Left ventricle myocardium inferior (tissue), 1 donor: ENCODE results near the gene CAP2. TPM values are rescaled to one million over a fixed set of nuclear protein-coding genes. Genes with fewer than 3 reads are reported as not detected.

ENCODE experiments used
- DNase-seq: peaks from one replicate; pipeline ENCODE4 v3.0.0-alpha.2; 2020
- H3K27ac ChIP-seq: fragments of 200-600 bp; replicated peaks from 2 replicates; pipeline ENCODE4 v1.8.0; 2021
- H3K27me3 ChIP-seq: fragments of 200-600 bp; 2 replicates; pipeline ENCODE4 v1.8.0; 2021; ENCODE audit warnings: low read depth
- H3K36me3 ChIP-seq: fragments of 200-600 bp; 2 replicates; pipeline ENCODE4 v1.8.0; 2021
- H3K4me1 ChIP-seq: fragments of 200-600 bp; 2 replicates; pipeline ENCODE4 v1.8.0; 2021
- H3K4me3 ChIP-seq: fragments of 200-600 bp; 2 replicates; pipeline ENCODE4 v1.8.0; 2021; ENCODE audit warnings: mild to moderate bottlenecking, moderate library complexity
- H3K9me3 ChIP-seq: fragments of 200-600 bp; replicated peaks from 2 replicates; pipeline ENCODE4 v1.8.0; 2021
- intact Hi-C: fragments of 100-400 bp; cut with micrococcal nuclease; formaldehyde crosslinking; loops from one replicate; pipeline ENCODE4 v1.11.0; 2022
- long read RNA-seq: library from polyadenylated mRNA; unstranded; transcript quantifications from one replicate; pipeline ENCODE4 v2.0.0, GENCODE V29; 2021
- total RNA-seq: library from RNA; stranded (reverse); fragmentation: NEBNext Ultra II Directional; extraction: Animal tissue kit (Norgen Biotek cat#: 25700); gene quantifications from one replicate; pipeline ENCODE4 v1.2.1, GENCODE V29; 2021
- TF ChIP-seq, protein P1 (sequence below): fragments of 200-600 bp; IDR thresholded peaks from 2 replicates; pipeline ENCODE4 v1.8.0; 2021; ENCODE audit warnings: antibody characterized with exemption, mild to moderate bottlenecking, borderline replicate concordance
- donor health status: DM: no; HTN: yes; CAD: no; lungs with severe emphysema.

CAP2 gene, protein sequence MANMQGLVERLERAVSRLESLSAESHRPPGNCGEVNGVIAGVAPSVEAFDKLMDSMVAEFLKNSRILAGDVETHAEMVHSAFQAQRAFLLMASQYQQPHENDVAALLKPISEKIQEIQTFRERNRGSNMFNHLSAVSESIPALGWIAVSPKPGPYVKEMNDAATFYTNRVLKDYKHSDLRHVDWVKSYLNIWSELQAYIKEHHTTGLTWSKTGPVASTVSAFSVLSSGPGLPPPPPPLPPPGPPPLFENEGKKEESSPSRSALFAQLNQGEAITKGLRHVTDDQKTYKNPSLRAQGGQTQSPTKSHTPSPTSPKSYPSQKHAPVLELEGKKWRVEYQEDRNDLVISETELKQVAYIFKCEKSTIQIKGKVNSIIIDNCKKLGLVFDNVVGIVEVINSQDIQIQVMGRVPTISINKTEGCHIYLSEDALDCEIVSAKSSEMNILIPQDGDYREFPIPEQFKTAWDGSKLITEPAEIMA
- 149 TPM for total RNA-seq
- long read RNA-seq, transcript CAP2-201 (13 exons, 3,316 nt) = major isoform, 293 of 324 reads
- long read RNA-seq, partial matches to known transcripts = 16 of 324 reads
- long read RNA-seq, other reads (novel, unspliced or antisense) = 13 of 324 reads

DNA sequence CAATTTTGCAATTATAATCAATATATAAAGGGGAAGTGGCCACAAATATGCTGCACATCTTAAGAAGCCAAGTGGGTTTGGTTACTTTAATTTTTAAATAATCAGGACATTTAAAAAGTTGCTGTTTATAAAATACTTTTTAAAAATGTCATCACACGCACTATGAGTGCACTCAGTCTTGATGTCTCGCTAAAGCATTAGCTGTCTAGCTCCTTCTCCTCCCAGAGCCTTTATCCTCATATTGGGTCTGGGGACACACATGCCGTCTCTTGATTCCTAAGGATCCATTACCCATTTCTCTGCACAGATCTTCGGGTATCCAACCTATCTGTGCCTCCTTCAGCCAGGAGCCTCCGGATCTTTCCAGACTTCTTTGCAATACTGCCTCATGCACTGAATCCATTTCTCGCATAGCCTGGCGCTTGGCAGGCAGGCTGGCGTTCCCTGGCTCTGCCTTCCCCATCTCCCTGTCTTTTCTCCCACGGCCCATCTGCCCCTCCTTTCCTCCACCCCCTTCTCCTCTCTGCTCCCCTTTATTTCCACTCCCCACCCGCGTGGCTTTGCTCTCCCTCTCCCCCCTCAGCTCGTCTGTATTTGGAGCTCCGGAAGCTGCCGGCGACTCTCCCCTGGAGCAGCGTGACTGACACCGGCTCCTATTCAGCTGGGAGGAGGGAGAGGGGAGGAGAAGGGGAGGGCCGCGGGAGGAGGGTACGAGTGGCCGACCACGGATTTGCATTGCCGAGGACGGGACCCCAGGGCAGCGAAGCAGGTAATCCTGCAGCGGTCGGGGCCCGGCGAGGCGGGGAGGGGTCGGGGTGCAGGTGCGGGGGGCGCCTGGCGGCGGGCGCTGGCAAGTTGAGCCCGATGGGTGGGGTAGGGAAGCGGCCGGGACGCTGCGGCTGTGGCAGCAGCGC is at the start of gene CAP2:
Gene CAP2, plus strand, starts transcription at position 618 of the 914 bp plus-strand sequence. CDS start 27,961 bp downstream, outside the sequence.
- H3K36me3 ChIP-seq = no peaks in the 10 kb centered on the region
- DNase-seq = peak; percentile 68
- peak within 1 kb of the TSS; percentile 69 for H3K4me3 ChIP-seq
- H3K27ac ChIP-seq = peak within 1 kb of the TSS; percentile 90
- H3K4me1 ChIP-seq = peaks cover 22% of the 10 kb centered on the region
- peaks cover 7% of the 10 kb centered on the region for H3K27me3 ChIP-seq
- TF ChIP-seq, protein P1, sequence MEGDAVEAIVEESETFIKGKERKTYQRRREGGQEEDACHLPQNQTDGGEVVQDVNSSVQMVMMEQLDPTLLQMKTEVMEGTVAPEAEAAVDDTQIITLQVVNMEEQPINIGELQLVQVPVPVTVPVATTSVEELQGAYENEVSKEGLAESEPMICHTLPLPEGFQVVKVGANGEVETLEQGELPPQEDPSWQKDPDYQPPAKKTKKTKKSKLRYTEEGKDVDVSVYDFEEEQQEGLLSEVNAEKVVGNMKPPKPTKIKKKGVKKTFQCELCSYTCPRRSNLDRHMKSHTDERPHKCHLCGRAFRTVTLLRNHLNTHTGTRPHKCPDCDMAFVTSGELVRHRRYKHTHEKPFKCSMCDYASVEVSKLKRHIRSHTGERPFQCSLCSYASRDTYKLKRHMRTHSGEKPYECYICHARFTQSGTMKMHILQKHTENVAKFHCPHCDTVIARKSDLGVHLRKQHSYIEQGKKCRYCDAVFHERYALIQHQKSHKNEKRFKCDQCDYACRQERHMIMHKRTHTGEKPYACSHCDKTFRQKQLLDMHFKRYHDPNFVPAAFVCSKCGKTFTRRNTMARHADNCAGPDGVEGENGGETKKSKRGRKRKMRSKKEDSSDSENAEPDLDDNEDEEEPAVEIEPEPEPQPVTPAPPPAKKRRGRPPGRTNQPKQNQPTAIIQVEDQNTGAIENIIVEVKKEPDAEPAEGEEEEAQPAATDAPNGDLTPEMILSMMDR = no peak
- intact Hi-C loops = no loop called here
- no peaks in the 10 kb centered on the region for H3K9me3 ChIP-seq

DNA sequence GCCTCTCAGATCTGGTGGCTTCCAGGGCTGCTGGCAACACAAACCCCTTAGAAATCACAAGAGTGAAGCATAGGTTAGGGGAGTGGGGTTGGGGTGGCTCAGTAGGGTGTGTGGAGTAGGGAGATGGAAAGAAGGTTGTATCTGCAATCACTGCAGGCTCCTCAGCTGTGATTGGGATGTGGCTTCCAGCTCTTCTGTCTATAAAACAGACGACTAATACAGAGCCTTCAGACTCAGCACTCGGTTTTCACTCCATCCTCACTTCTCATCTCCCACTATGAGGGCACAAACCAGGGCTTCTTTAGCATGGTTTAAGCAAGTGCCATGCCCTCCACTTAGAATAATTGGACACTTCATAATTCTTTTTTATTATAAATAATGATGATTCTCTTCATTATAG is 46.4 kb upstream of the CAP2 start:
- Histone ChIP-seq H3K27ac (no peak overlapping the region), H3K4me1 (no peaks in the 10 kb centered on the region), H3K36me3 (no peaks in the 10 kb centered on the region), H3K4me3 (no peak overlapping the region), H3K27me3 (no peaks in the 10 kb centered on the region), H3K9me3 (no peaks in the 10 kb centered on the region)
- intact Hi-C loops = no loop called here
- TF ChIP-seq, protein P1 = no peak
- no peak for DNase-seq

DNA sequence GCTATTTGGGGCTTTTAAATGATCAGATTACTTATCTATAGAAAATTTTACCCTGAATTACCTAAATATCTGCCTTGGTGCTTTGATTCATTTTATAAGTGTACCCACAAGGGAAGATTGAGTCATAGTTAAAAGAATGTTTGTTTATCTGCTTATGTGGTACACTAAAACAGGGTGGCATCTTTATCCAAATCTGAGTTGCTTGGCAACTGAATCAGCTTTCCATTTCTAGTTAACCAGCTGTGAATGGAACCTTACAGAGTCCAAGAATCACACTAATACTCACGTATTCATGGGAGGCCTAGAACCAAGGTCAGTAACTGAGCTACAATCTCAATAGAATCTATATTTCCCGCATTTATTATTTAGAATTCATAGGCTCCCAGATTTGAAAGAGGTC is 44.0 kb upstream of the CAP2 start:
- Histone ChIP-seq H3K27ac (no peak overlapping the region), H3K27me3 (no peaks in the 10 kb centered on the region), H3K4me1 (no peaks in the 10 kb centered on the region), H3K36me3 (no peaks in the 10 kb centered on the region), H3K9me3 (no peaks in the 10 kb centered on the region), H3K4me3 (no peak overlapping the region)
- TF ChIP-seq, protein P1 = no peak
- DNase-seq = no peak
- intact Hi-C loops = no loop called here

DNA sequence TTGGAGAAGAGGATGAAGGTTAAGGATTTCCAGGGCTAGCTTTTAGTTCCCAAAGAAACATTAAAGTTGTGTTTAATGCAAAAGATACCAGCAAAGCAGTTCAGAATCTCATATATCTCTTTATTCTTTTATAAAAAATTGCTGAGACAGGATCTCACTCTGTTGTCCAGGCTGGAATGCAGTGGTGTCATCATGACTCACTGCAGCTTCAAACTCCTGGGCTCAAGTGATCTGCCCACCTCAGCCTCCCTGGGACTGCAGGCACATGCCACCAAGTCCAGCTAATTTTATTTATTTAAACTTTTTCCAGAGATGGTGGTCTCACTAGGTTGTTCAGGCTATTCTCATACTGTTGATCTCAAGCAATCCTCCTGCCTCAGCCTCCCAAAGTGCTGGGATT is 41.1 kb upstream of the CAP2 start:
- H3K9me3 ChIP-seq = no peaks in the 10 kb centered on the region
- intact Hi-C loops = no loop called here
- TF ChIP-seq, protein P1 = no peak

DNA sequence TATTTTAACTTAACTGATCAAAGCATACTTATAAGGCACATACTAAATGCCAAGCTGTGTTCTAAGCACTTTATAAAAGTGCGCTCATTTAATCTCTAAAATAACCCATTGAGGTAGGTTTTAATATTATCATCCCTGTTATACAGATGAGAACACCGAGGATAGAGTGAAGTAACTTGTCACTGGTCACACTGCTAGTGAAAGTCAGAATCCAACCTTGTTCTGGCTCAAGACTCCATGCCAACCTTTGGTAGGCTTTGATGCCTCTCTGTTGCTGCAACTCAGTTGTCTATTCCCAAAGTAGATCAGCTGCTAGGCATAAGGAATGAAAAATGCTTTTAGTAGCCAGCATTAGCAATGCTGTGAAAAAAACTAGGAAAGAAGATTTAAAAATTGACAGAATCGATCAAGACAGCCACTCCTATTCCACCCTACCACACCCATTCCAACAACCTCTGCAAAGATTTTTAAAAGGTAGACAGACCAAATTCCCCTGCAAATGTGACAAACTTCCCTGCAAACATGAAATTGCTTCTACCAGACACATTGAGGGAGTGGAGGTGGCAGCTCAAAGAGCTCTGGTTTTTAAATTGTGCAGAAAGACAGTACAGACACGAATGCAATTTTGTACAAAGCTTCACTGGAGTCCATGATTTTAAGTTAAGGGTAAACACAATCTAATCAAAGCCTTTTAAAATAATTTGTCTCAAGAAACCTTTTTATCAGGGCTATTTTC is 39.8 kb upstream of the CAP2 start:
- TF ChIP-seq, protein P1 = no peak
- Histone ChIP-seq H3K27me3 (no peaks in the 10 kb centered on the region), H3K4me1 (no peaks in the 10 kb centered on the region), H3K9me3 (no peaks in the 10 kb centered on the region), H3K36me3 (no peaks in the 10 kb centered on the region), H3K27ac (no peak overlapping the region), H3K4me3 (no peak overlapping the region)
- no peak for DNase-seq
- intact Hi-C loops = no loop called here

More for the DNA sequence above, 41.1 kb upstream of the CAP2 start:
- Histone ChIP-seq H3K4me3 (no peak overlapping the region), H3K27ac (no peak overlapping the region), H3K4me1 (no peaks in the 10 kb centered on the region), H3K27me3 (no peaks in the 10 kb centered on the region), H3K36me3 (no peaks in the 10 kb centered on the region)
- no peak for DNase-seq
